Choroid plexus epithelial cell (primary cell): ENCODE results near the gene P2RY6.

Experiments
- DNase-seq: peaks from one replicate; pipeline ENCODE4 v3.0.0-alpha.2; 2010; ENCODE audit warnings: low read depth
- H3K4me3 ChIP-seq: 2 replicates; pipeline ENCODE4 v1.5.1; 2011; ENCODE audit warnings: low read depth, mild to moderate bottlenecking, control low read depth, low read length, moderate library complexity
- TF ChIP-seq, protein P1 (sequence below): conservative IDR thresholded peaks from 2 replicates; pipeline ENCODE4 v1.5.1; 2011; ENCODE audit warnings: low read depth, mild to moderate bottlenecking, control low read depth, inconsistent platforms, low read length, moderate library complexity

Gene P2RY6

DNA sequence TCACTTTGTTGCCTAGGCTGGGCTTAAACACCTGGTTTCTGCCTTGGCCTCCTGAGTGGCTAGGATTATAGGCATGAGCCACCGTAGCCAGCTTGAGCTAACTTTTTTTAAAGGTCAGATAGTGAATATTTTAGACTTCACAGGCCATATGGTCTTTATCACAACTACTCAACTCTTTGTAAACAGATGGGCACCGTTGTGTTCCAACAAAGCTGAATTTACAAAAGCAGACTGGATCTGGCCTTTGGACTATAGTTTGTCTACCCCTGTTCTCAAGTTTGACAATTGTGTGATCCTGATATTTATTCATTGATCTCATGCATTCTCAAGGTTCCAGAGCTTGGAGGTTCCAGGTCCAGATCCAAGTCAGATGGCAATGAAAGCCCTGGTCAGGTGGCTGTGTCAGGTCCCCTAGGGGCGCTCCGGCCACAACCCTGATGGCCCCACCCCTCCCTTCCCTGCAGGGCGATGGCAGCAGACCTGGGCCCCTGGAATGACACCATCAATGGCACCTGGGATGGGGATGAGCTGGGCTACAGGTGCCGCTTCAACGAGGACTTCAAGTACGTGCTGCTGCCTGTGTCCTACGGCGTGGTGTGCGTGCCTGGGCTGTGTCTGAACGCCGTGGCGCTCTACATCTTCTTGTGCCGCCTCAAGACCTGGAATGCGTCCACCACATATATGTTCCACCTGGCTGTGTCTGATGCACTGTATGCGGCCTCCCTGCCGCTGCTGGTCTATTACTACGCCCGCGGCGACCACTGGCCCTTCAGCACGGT lies 38.3 kb upstream of the P2RY6 start:
- TF ChIP-seq, protein P1, sequence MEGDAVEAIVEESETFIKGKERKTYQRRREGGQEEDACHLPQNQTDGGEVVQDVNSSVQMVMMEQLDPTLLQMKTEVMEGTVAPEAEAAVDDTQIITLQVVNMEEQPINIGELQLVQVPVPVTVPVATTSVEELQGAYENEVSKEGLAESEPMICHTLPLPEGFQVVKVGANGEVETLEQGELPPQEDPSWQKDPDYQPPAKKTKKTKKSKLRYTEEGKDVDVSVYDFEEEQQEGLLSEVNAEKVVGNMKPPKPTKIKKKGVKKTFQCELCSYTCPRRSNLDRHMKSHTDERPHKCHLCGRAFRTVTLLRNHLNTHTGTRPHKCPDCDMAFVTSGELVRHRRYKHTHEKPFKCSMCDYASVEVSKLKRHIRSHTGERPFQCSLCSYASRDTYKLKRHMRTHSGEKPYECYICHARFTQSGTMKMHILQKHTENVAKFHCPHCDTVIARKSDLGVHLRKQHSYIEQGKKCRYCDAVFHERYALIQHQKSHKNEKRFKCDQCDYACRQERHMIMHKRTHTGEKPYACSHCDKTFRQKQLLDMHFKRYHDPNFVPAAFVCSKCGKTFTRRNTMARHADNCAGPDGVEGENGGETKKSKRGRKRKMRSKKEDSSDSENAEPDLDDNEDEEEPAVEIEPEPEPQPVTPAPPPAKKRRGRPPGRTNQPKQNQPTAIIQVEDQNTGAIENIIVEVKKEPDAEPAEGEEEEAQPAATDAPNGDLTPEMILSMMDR: no peak
- DNase-seq: no peak

DNA sequence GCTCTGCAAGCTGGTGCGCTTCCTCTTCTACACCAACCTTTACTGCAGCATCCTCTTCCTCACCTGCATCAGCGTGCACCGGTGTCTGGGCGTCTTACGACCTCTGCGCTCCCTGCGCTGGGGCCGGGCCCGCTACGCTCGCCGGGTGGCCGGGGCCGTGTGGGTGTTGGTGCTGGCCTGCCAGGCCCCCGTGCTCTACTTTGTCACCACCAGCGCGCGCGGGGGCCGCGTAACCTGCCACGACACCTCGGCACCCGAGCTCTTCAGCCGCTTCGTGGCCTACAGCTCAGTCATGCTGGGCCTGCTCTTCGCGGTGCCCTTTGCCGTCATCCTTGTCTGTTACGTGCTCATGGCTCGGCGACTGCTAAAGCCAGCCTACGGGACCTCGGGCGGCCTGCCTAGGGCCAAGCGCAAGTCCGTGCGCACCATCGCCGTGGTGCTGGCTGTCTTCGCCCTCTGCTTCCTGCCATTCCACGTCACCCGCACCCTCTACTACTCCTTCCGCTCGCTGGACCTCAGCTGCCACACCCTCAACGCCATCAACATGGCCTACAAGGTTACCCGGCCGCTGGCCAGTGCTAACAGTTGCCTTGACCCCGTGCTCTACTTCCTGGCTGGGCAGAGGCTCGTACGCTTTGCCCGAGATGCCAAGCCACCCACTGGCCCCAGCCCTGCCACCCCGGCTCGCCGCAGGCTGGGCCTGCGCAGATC lies 37.5 kb upstream of the P2RY6 start:
- TF ChIP-seq, protein P1: no peak
- no peak for DNase-seq
- no peak overlapping the region for H3K4me3 ChIP-seq

More for the DNA sequence above, 38.3 kb upstream of the P2RY6 start:
- no peak overlapping the region for H3K4me3 ChIP-seq

DNA sequence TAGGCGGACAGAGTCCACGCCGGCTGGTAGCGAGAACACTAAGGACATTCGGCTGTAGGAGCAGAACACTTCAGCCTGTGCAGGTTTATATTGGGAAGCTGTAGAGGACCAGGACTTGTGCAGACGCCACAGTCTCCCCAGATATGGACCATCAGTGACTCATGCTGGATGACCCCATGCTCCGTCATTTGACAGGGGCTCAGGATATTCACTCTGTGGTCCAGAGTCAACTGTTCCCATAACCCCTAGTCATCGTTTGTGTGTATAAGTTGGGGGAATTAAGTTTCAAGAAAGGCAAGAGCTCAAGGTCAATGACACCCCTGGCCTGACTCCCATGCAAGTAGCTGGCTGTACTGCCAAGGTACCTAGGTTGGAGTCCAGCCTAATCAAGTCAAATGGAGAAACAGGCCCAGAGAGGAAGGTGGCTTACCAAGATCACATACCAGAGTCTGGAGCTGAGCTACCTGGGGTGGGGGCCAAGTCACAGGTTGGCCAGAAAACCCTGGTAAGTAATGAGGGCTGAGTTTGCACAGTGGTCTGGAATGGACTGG lies 36.8 kb upstream of the P2RY6 start:
- DNase-seq: no peak

DNA sequence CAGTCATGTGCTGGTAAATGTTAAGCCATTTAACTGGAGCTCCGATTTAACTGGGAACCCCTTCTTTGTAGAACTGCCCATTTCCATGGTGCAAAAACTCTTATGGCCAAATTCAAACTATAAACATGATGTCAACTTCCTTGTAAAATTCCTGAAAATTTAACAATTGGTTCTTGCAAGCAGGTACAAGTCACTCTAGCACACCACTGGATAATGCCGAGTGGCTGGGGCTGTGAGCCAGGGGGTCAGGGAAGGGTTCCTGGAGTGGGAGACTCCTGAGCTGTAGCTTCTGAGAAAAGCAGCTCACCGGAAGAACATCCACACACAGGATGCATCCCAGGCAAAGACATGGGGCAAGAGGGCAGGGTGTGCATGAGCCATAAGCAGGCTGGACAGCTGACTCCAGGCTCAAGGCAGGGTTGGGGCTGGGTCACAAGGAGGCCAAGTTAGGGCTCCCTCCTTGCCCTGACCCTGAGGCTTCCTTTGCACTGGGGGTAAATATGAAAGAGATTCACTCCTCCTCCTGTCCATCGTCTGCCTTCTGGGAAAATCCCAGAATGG lies 35.9 kb upstream of the P2RY6 start:
- TF ChIP-seq, protein P1: no peak
- no peak for DNase-seq
- H3K4me3 ChIP-seq: no peak overlapping the region

More for the DNA sequence above, 36.8 kb upstream of the P2RY6 start:
- H3K4me3 ChIP-seq: no peak overlapping the region
- TF ChIP-seq, protein P1: no peak

DNA sequence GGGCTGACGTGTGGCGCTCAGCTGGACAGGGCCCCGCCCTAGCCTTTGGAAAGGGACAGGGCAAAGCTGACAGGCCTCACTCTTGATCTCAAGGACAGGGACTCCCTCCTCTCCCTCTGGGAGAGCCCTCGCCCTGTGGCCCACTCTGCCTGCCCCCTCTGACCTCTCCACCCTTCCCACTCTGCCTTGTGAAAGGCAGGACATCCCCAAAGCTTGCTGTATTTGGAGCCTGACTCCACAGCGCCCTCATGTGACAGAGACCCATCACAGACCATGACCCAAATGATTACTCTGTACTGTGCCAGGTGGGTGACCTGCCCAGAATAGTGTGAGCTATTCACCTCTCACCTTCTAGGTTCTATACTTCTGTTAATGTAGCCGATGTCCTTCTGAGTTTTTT lies 35.3 kb upstream of the P2RY6 start:
- H3K4me3 ChIP-seq: no peak overlapping the region
- peak; percentile 55 for DNase-seq
- TF ChIP-seq, protein P1: peak; percentile 78

DNA sequence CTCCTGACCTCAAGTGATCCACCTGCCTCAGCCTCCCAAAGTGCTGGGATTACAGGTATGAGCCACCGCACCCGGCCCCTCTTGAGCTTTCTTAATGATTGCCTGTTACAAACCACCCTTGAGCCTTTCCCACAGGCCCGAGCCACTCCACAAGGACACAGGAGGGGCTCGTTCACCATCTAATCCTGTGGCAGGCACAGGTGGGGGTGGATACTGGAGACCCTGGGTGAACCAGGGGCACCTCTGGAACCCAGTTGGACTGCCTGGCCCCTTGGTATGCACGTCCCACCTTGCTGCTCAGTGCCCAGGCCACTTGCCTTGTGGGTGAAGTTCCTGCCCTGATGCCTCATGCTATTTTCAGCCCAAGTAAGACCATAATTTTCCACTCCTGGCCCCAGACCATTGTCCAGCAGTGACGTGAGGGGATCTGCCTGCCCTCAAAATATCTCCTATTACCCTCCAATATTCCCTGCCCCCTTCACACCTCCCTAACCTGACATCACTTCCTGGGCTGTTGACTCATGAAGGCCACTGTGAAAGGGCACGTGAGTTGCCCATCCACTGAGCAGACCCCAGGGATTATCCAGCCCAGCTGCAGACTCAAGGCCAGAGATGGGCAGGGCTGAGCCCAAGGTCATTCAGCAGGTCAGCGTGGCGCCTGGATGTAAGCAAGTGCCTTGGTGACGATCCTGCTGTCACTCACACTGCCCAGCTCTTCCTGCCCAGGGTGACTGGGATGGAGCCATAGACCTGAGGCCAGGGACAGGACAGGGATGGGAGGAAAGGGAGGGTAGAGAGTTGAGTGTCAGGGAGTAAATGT lies 34.5 kb upstream of the P2RY6 start:
- DNase-seq: peak; percentile 43
- no peak overlapping the region for H3K4me3 ChIP-seq
- TF ChIP-seq, protein P1: no peak
